GM21737 (cell line): ENCODE measurements around the gene ZNF653.

Experiments used
- ATAC-seq: cut with Tn5 transposase; IDR thresholded peaks from one replicate; pipeline ENCODE4 v1.9.1; 2021; ENCODE audit warnings: mild to moderate bottlenecking, moderate library complexity; ENCODE audit not compliant: unreplicated experiment

ZNF653 gene

GRCh38 chr19:11528551-11529341, 23.1 kb upstream of the ZNF653 start, which contains the start of gene ECSIT:
Gene ECSIT (minus strand): TSS chr19:11529134. CDS start chr19:11519170, 9,964 bp downstream.
- ATAC-seq, result peak; percentile 93

- ATAC-seq, result no peak
These were observed 13.5 kb upstream of the ZNF653 start for GRCh38 chr19:11519138-11519537.

- ATAC-seq, result no peak
These were observed 8.3 kb upstream of the ZNF653 start for GRCh38 chr19:11513946-11514345.

GRCh38 chr19:11510444-11510843, 4.8 kb upstream of the ZNF653 start:
- no peak for ATAC-seq

- ATAC-seq, result no peak
These were observed 1.9 kb upstream of the ZNF653 start for GRCh38 chr19:11507370-11508078.

GRCh38 chr19:11506967-11507366, 1.3 kb upstream of the ZNF653 start:
- no peak for ATAC-seq

- peak; percentile 10 for ATAC-seq
These were observed 489 bp upstream of the ZNF653 start for GRCh38 chr19:11506101-11506555.

- ATAC-seq, result peak; percentile 85
These were observed 571 bp downstream of the ZNF653 start for GRCh38 chr19:11505032-11505503.

GRCh38 chr19:11504502-11505031, 1.1 kb downstream of the ZNF653 start:
- no peak for ATAC-seq

- no peak for ATAC-seq
These were observed 5.7 kb downstream of the ZNF653 start for GRCh38 chr19:11499890-11500420.

GRCh38 chr19:11499220-11499726, 6.4 kb downstream of the ZNF653 start:
- ATAC-seq, result no peak

- ATAC-seq, result no peak
These were observed 9.1 kb downstream of the ZNF653 start for GRCh38 chr19:11496391-11497163.

GRCh38 chr19:11495885-11496284, 9.8 kb downstream of the ZNF653 start:
- no peak for ATAC-seq

GRCh38 chr19:11495481-11495880, 10.2 kb downstream of the ZNF653 start:
- no peak for ATAC-seq

- no peak for ATAC-seq
These were observed 10.9 kb downstream of the ZNF653 start for GRCh38 chr19:11494634-11495285.

- ATAC-seq, result no peak
These were observed 16.3 kb downstream of the ZNF653 start for GRCh38 chr19:11489378-11489777.

- no peak for ATAC-seq
These were observed 18.8 kb downstream of the ZNF653 start for GRCh38 chr19:11486661-11487503.

- no peak for ATAC-seq
These were observed 20.3 kb downstream of the ZNF653 start for GRCh38 chr19:11485245-11485837.
